Measurements from ENCODE around the gene MUCL1. TPM values are rescaled to one million over a fixed set of nuclear protein-coding genes. Genes with fewer than 3 reads are reported as not detected.

MUCL1 gene
- total and polyA plus RNA-seq, 2 of the 8 experiments (the other 6 are each of a cell fraction or from before 2014, with no cell fraction given), result not detected

DNA sequence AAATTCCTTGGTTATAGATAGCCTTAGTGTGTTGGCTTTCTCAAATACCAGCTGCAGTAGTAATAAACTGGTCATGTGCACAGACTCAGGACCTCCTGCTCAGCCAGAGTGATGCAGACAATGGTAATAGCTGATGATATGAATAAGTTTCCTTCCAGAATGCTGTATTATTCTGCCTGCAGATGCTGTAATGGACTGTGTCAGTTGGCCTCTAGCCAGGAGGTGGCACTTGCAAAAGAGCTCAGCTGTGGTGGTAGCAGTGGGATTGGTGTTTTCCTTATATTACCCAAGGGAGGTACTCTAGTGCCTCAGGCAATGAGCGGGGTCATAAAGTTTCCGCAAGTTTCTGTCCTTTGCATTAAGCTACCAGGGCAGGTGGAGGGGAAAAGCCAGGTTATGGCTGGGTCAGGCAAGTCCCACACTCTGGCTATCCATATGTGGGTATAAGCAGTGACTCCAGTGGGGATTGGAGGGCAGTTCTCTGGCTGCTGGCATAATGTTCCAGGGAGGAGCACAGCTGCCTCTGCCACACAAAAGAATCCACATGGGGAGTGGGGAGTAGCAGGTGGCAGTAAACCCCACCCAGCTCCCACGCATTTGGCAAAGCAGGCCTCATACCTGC lies 14.0 kb upstream of the MUCL1 start:
- Histone ChIP-seq H3K14ac (ENCODE audit: insufficient read length) (no peak overlapping the region), H3K23me2 (ENCODE audit: low read depth, low read length) (no peaks in the 10 kb centered on the region), H3K9ac (replicated peaks in 1 of 4; ENCODE audit: extremely low read depth in 1 of 4, low read depth in 3 of 4, low read length in 3 of 4) (no peak overlapping the region), H3K4me1 (replicated peaks in 1 of 4; ENCODE audit: control insufficient read depth in 3 of 4, insufficient read depth in 4 of 4, low read length in 3 of 4) (no peaks in the 10 kb centered on the region), H2AFZ (ENCODE audit: low read length) (no peak overlapping the region), H3K23ac (ENCODE audit: insufficient read length) (no peak overlapping the region), H2AK5ac (ENCODE audit: low read depth, low read length) (no peak overlapping the region), H3K4ac (replicated peaks; ENCODE audit: insufficient read length, low read depth, low read length) (no peak overlapping the region), H3K79me1 (ENCODE audit: low read depth, low read length) (no peaks in the 10 kb centered on the region), H3K4me2 (ENCODE audit: insufficient read depth in 1 of 2, low read depth in 2 of 2, low read length in 2 of 2) (no peak overlapping the region), H3K27me3 (replicated peaks in 1 of 4; ENCODE audit: control insufficient read depth in 3 of 4, extremely low read depth in 1 of 4, insufficient read depth in 3 of 4, low read length in 3 of 4) (no peaks in the 10 kb centered on the region), H3K18ac (ENCODE audit: extremely low read depth, low read length) (no peak overlapping the region), H4K20me1 (replicated peaks in 1 of 2; ENCODE audit: control insufficient read depth in 1 of 2, insufficient read depth in 2 of 2, low read length in 2 of 2) (peaks cover 0 to 2% of the 10 kb centered on the region in 2 experiments), H4K5ac (ENCODE audit: insufficient read length, low read depth, low read length) (no peak overlapping the region), H2BK5ac (ENCODE audit: low read depth, low read length) (no peak overlapping the region), H3K4me3 (ENCODE audit: extremely low read depth in 1 of 4, insufficient read depth in 2 of 4, low read depth in 3 of 4, low read length in 4 of 4) (no peak overlapping the region), H3K56ac (replicated peaks; ENCODE audit: insufficient read length, low read depth, low read length) (no peak overlapping the region), H3K9me3 (ENCODE audit: insufficient read depth in 2 of 2, low read depth in 1 of 2, low read length in 1 of 2) (no peaks in the 10 kb centered on the region), H2BK20ac (ENCODE audit: low read length) (no peak overlapping the region), H3K27ac (ENCODE audit: low read depth, low read length) (no peak overlapping the region), H4K91ac (replicated peaks; ENCODE audit: insufficient read length, low read length) (no peak overlapping the region), H2BK120ac (replicated peaks; ENCODE audit: low read depth, low read length) (no peak overlapping the region), H2BK12ac (ENCODE audit: low read depth, low read length) (no peak overlapping the region), H3K79me2 (ENCODE audit: control insufficient read depth in 1 of 2, insufficient read depth in 2 of 2, low read length in 2 of 2) (no peaks in the 10 kb centered on the region), H4K8ac (ENCODE audit: extremely low read depth, insufficient read depth, low read length) (no peak overlapping the region; the same call in 1 of the 2 replicates), H2BK15ac (ENCODE audit: low read length) (no peak overlapping the region), H3K36me3 (ENCODE audit: control insufficient read depth in 2 of 4, insufficient read depth in 4 of 4, low read length in 3 of 4) (no peaks in the 10 kb centered on the region)
- CTCF ChIA-PET (ENCODE audit: partially characterized antibody), result interaction anchor here (0.7 to 1.8 kb wide), 9 partner anchors 15 to 302 kb away, joined by 3 to 5 read pairs (median 3); no protein-coding TSS in a partner anchor
- no peak for TF ChIP-seq MAFK (IDR thresholded peaks at IDR 0.05; ENCODE audit: low read depth, low read length)
- no peak for TF ChIP-seq POLR2AphosphoS5 (IDR thresholded peaks at IDR 0.05; ENCODE audit: low read depth, low read length)
- no peak for TF ChIP-seq GTF2F1 (IDR thresholded peaks at IDR 0.05; ENCODE audit: borderline replicate concordance, low read depth, low read length)
- no peak for TF ChIP-seq KDM1A (IDR thresholded peaks at IDR 0.05; ENCODE audit: borderline replicate concordance, low read length)
- no peak for TF ChIP-seq CREB1 (IDR thresholded peaks at IDR 0.05)
- no peak for TF ChIP-seq GABPA (IDR thresholded peaks at IDR 0.05; ENCODE audit: borderline replicate concordance, insufficient read depth, low read length)
- TF ChIP-seq KDM5A (IDR thresholded peaks at IDR 0.05; ENCODE audit: low read length), result no peak
- TF ChIP-seq SIRT6 (IDR thresholded peaks at IDR 0.05; ENCODE audit: low read length), result no peak
- TF ChIP-seq SUZ12 (IDR thresholded peaks at IDR 0.05; ENCODE audit: low read length), result no peak
- TF ChIP-seq SP4 (IDR thresholded peaks at IDR 0.05; ENCODE audit: low read length), result no peak
- TF ChIP-seq BACH1 (IDR thresholded peaks at IDR 0.05; ENCODE audit: low read length), result no peak
- no peak for TF ChIP-seq ASH2L (IDR thresholded peaks at IDR 0.05; ENCODE audit: low read length)
- no peak for TF ChIP-seq YY1 (IDR thresholded peaks at IDR 0.05; ENCODE audit: low read depth, low read length)
- TF ChIP-seq BCL11A (IDR thresholded peaks at IDR 0.05; ENCODE audit: low read depth in 2 of 2, low read length in 2 of 2), result no peak
- FAIRE-seq (no peak), DNase-seq (ENCODE audit: low read depth in 1 of 2, low spot score in 2 of 2) (no peak)
- POLR2A ChIA-PET (ENCODE audit: partially characterized antibody), result no interaction called here
- 92% methylated on average over 3 of the region's 3 CpGs; no CpG with 5 or more reads in 1 of the 2 experiments for WGBS, 2 experiments (ENCODE audit: extremely low coverage in 1 of 2, insufficient coverage in 1 of 2, insufficient read length in 1 of 2, insufficient replicate concordance in 2 of 2, low coverage in 1 of 2, low lambda C conversion rate in 2 of 2, missing lambda C conversion rate in 1 of 2)
